DOHH2 (cell line): ENCODE results near the gene SH2D7.

Experiments used
- H3F3A ChIP-seq: fragments of 200-600 bp; sonication (generic), shearing (Covaris generic); 2 replicates; pipeline ENCODE4 v1.6.0; 2016; ENCODE audit warnings: antibody characterized with exemption, mild to moderate bottlenecking; ENCODE audit not compliant: control insufficient read depth, insufficient read depth
- H3K27ac ChIP-seq: fragments of 200-600 bp; sonication (generic); 2 replicates; pipeline ENCODE4 v1.5.1; 2014; ENCODE audit warnings: low read depth, mild to moderate bottlenecking, low read length, moderate library complexity
- H3K27me3 ChIP-seq: fragments of 200-600 bp; sonication (generic); 2 replicates; pipeline ENCODE4 v1.6.1; 2014; ENCODE audit warnings: mild to moderate bottlenecking, low read length, mixed read lengths; ENCODE audit not compliant: control insufficient read depth
- H3K36me3 ChIP-seq: fragments of 200-600 bp; sonication (generic); 2 replicates; pipeline ENCODE4 v1.6.1; 2014; ENCODE audit warnings: mild to moderate bottlenecking, low read length, moderate library complexity, mixed read lengths; ENCODE audit not compliant: control insufficient read depth
- H3K4me1 ChIP-seq: fragments of 200-600 bp; sonication (generic); 2 replicates; pipeline ENCODE4 v1.6.1; 2014; ENCODE audit warnings: mild to moderate bottlenecking, low read length, mixed read lengths; ENCODE audit not compliant: control insufficient read depth
- H3K4me2 ChIP-seq: fragments of 200-600 bp; sonication (generic); 2 replicates; pipeline ENCODE4 v1.6.0; 2014; ENCODE audit warnings: mild to moderate bottlenecking, low read length, moderate library complexity
- H3K4me3 ChIP-seq: fragments of 200-600 bp; sonication (generic); 2 replicates; pipeline ENCODE4 v1.5.1; 2014; ENCODE audit warnings: mild to moderate bottlenecking, low read length, mixed read lengths
- H3K79me2 ChIP-seq: fragments of 200-600 bp; sonication (generic); 2 replicates; pipeline ENCODE4 v1.6.1; 2014; ENCODE audit warnings: mild to moderate bottlenecking, low read length, mixed read lengths; ENCODE audit not compliant: control insufficient read depth
- H3K9me2 ChIP-seq: fragments of 200-600 bp; sonication (generic); replicated peaks from 2 replicates; pipeline ENCODE4 v1.6.1; 2014; ENCODE audit warnings: mild to moderate bottlenecking, low read length, mixed read lengths; ENCODE audit not compliant: control insufficient read depth
- H3K9me3 ChIP-seq: fragments of 200-600 bp; sonication (generic); 2 replicates; pipeline ENCODE4 v1.6.1; 2014; ENCODE audit warnings: antibody characterized with exemption, low read length, mixed read lengths; ENCODE audit not compliant: control insufficient read depth, insufficient read depth
- H4K20me1 ChIP-seq: fragments of 200-600 bp; sonication (generic); 2 replicates; pipeline ENCODE4 v1.6.0; 2014; ENCODE audit warnings: low read depth, mild to moderate bottlenecking, antibody characterized with exemption, low read length, moderate library complexity; ENCODE audit not compliant: control insufficient read depth, insufficient read depth
- CTCF ChIP-seq: fragments of 200-600 bp; sonication (generic); IDR thresholded peaks from one replicate; pipeline ENCODE4 v1.5.1; 2014; ENCODE audit warnings: antibody characterized with exemption, mild to moderate bottlenecking, low read depth, low read length; ENCODE audit not compliant: poor library complexity, severe bottlenecking
- EZH2phosphoT487 ChIP-seq: fragments of 200-600 bp; sonication (generic); IDR thresholded peaks from 2 replicates; pipeline ENCODE4 v1.6.1; 2017; ENCODE audit warnings: borderline replicate concordance, mild to moderate bottlenecking, antibody characterized with exemption, low read length, moderate library complexity, mixed read lengths

The SH2D7 gene

GRCh38 chr15:78110096-78110495 lies 17.7 kb downstream of the SH2D7 start:
- Histone ChIP-seq H3F3A (0 out of 2 replicates have a peak, but pooled peaks cover 2% of the 10 kb centered on the region), H3K27ac (no peak overlapping the region), H3K27me3 (no peaks in the 10 kb centered on the region), H3K79me2 (no peaks in the 10 kb centered on the region), H3K9me2 (no peaks in the 10 kb centered on the region), H3K36me3 (no peaks in the 10 kb centered on the region), H3K4me3 (no peak overlapping the region), H3K9me3 (no peaks in the 10 kb centered on the region), H3K4me1 (peaks cover 16% of the 10 kb centered on the region), H4K20me1 (no peaks in the 10 kb centered on the region), H3K4me2 (no peak overlapping the region)
- TF ChIP-seq EZH2phosphoT487 (no peak), CTCF (no peak)

- Histone ChIP-seq H3K79me2 (no peaks in the 10 kb centered on the region), H3K27me3 (no peaks in the 10 kb centered on the region), H3K9me3 (no peaks in the 10 kb centered on the region), H3K9me2 (no peaks in the 10 kb centered on the region), H3F3A (0 out of 2 replicates have a peak, but pooled peaks cover 2% of the 10 kb centered on the region), H3K36me3 (no peaks in the 10 kb centered on the region), H4K20me1 (no peaks in the 10 kb centered on the region), H3K4me2 (no peak overlapping the region), H3K27ac (no peak overlapping the region), H3K4me1 (peaks cover 16% of the 10 kb centered on the region), H3K4me3 (no peak overlapping the region)
- TF ChIP-seq EZH2phosphoT487 (no peak), CTCF (no peak)
These were observed 18.6 kb downstream of the SH2D7 start for GRCh38 chr15:78110916-78111475.

- Histone ChIP-seq H4K20me1 (no peaks in the 10 kb centered on the region), H3K4me3 (no peak overlapping the region), H3F3A (0 out of 2 replicates have a peak, but pooled peaks cover 2% of the 10 kb centered on the region), H3K79me2 (no peaks in the 10 kb centered on the region), H3K4me1 (peaks cover 16% of the 10 kb centered on the region), H3K27ac (no peak overlapping the region), H3K36me3 (no peaks in the 10 kb centered on the region), H3K9me3 (no peaks in the 10 kb centered on the region), H3K9me2 (no peaks in the 10 kb centered on the region), H3K27me3 (no peaks in the 10 kb centered on the region), H3K4me2 (no peak overlapping the region)
- TF ChIP-seq CTCF (no peak), EZH2phosphoT487 (no peak)
These were observed 19.4 kb downstream of the SH2D7 start for GRCh38 chr15:78111788-78112187.
